ENCODE results near the gene SHMT2. TPM values are rescaled to one million over a fixed set of nuclear protein-coding genes. Genes with fewer than 3 reads are reported as not detected.

SHMT2 gene
- total and polyA plus RNA-seq, 9 of the 15 experiments (the other 6 are each of a cell fraction or from before 2014, with no cell fraction given): 46.1 to 319 (median 115) TPM

DNA sequence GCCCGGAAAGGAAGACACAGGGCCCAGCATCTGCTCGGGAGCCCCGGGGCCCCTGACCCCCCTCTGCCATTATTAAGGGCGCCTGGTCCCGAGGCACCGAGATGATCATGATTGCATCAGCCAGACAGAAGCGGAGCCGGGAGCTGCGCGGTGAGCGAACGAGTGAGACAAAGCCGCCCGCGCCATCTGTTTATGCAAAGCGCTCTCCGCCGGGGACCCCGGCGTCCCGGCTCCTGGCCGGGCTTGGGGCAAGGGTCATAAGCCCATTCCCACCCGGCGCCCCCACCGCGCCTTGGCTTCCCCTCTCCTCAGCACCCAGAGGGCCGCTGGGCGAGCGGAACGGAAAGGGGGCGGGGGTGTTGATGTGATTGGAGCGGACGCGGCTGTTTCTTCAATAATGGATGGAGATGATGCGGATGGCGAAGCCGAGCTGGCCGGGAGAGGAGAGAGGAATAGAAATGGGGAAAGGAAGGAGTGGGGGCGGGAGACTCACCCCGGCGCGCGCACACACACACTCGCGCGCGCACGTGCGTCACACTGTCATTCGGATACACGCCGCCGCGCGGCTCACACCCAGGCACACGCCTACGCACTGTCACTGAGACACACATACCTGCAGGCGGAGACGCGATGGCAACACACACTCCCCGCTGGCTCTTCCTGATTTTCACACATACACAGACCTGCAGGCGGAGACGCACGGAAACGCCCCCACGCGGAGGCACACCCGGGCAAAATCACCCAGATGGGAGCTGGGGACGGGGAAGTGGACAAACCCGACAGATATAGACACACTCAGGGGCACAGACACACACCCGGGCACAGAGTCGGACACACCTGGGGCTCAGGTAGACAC lies 10.8 kb downstream of the SHMT2 start (continued):
- TF ChIP-seq NONO (IDR thresholded peaks at IDR 0.05; ENCODE audit: low read depth in 2 of 2, low read length in 1 of 2) (0 out of 4 replicates have a peak, but pooled peaks of 1 of the 2 experiments have one; percentile 35), SMARCB1 (IDR thresholded peaks at IDR 0.05; ENCODE audit: insufficient read length, low read depth) (no peak), SAFB (IDR thresholded peaks at IDR 0.05; ENCODE audit: borderline replicate concordance, low read depth, low read length) (peak; percentile 67; the same call in 1 of the 2 replicates), FOSL1 (tag; conservative IDR thresholded peaks at IDR 0.05) (no peak), ZNF589 (CRISPR knock-in tag; IDR thresholded peaks at IDR 0.05; ENCODE audit: low read depth) (0 out of 2 replicates have a peak, but pooled peaks have one; percentile 47), ZNF232 (CRISPR knock-in tag; IDR thresholded peaks at IDR 0.05) (no peak), ZNF316 (IDR thresholded peaks at IDR 0.05) (no peak), NFIX (CRISPR knock-in tag; IDR thresholded peaks at IDR 0.05; ENCODE audit: low read depth) (no peak), ZNF134 (CRISPR knock-in tag; conservative IDR thresholded peaks at IDR 0.05) (no peak), HNRNPLL (IDR thresholded peaks at IDR 0.05; ENCODE audit: low read depth, low read length, poor library complexity, severe bottlenecking) (peak; percentile 46), BMI1 (IDR thresholded peaks at IDR 0.05; ENCODE audit: low read length) (no peak), PRPF4 (IDR thresholded peaks at IDR 0.05; ENCODE audit: insufficient read depth, low read depth, low read length, poor library complexity, severe bottlenecking) (no peak)
- TF ChIP-seq, protein P1, sequence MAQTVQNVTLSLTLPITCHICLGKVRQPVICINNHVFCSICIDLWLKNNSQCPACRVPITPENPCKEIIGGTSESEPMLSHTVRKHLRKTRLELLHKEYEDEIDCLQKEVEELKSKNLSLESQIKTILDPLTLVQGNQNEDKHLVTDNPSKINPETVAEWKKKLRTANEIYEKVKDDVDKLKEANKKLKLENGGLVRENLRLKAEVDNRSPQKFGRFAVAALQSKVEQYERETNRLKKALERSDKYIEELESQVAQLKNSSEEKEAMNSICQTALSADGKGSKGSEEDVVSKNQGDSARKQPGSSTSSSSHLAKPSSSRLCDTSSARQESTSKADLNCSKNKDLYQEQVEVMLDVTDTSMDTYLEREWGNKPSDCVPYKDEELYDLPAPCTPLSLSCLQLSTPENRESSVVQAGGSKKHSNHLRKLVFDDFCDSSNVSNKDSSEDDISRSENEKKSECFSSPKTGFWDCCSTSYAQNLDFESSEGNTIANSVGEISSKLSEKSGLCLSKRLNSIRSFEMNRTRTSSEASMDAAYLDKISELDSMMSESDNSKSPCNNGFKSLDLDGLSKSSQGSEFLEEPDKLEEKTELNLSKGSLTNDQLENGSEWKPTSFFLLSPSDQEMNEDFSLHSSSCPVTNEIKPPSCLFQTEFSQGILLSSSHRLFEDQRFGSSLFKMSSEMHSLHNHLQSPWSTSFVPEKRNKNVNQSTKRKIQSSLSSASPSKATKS (CRISPR knock-in tag; IDR thresholded peaks at IDR 0.05): no peak
- TF ChIP-seq, protein P2, sequence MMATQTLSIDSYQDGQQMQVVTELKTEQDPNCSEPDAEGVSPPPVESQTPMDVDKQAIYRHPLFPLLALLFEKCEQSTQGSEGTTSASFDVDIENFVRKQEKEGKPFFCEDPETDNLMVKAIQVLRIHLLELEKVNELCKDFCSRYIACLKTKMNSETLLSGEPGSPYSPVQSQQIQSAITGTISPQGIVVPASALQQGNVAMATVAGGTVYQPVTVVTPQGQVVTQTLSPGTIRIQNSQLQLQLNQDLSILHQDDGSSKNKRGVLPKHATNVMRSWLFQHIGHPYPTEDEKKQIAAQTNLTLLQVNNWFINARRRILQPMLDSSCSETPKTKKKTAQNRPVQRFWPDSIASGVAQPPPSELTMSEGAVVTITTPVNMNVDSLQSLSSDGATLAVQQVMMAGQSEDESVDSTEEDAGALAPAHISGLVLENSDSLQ (IDR thresholded peaks at IDR 0.05): no peak; the same call in none of the 2 replicates
- TF ChIP-seq, protein P3, sequence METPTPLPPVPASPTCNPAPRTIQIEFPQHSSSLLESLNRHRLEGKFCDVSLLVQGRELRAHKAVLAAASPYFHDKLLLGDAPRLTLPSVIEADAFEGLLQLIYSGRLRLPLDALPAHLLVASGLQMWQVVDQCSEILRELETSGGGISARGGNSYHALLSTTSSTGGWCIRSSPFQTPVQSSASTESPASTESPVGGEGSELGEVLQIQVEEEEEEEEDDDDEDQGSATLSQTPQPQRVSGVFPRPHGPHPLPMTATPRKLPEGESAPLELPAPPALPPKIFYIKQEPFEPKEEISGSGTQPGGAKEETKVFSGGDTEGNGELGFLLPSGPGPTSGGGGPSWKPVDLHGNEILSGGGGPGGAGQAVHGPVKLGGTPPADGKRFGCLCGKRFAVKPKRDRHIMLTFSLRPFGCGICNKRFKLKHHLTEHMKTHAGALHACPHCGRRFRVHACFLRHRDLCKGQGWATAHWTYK (CRISPR knock-in tag; IDR thresholded peaks at IDR 0.05): no peak
- TF ChIP-seq, protein P4, sequence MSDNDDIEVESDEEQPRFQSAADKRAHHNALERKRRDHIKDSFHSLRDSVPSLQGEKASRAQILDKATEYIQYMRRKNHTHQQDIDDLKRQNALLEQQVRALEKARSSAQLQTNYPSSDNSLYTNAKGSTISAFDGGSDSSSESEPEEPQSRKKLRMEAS (CRISPR knock-in tag; IDR thresholded peaks at IDR 0.05): peak; percentile 82

Data from K562 (cell line).